ENCODE results near the gene TEAD4.
A peak's percentile ranks its signal among the peaks of the same experiment; 100 is the strongest.

Gene TEAD4

GRCh38 chr12:2959192-2959504 lies at the start of gene TEAD4:
Gene TEAD4 (plus strand): TSS chr12:2959397.
- DNase-seq, result no peak

DNA sequence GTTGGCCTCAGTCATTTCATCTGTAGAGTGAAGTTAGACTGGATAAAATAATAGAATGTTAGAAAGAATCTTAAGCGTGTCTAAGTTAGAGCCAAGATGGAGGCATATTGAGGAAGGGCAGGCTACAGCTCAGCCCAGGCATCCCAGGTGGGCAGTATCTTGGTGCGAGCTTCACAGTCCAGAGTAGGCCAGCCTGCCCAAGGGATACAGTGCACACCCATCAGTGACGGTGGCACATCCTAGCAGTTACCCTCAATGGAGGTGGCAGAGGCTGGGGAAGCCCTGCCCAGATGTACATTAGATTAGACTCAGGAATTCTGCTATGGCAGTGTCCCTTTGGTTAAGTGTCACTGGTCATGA lies 47.0 kb upstream of the TEAD4 start:
- no peak for DNase-seq

- no peak for DNase-seq
Observed at GRCh38 chr12:2919249-2919648, 39.9 kb upstream of the TEAD4 start.

DNA sequence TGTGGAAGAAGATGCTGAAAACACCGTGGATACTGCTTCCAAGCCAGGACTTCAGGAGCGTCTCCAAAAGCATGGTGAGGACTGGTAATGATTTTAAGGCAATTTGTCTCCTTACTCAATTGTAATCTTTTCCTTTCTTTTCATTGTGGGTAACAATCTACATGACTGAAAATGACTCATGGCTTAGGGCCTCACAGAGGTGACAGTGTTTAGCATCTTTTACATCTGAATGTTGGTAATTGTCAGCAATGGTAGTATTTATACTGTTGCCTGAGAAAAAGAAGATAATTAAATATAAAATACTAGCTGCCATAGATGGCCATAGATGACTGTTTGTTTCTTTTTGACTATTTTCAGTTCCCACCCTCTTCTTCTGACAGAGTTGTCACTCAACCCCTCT lies 36.9 kb upstream of the TEAD4 start:
- DNase-seq, result no peak

- DNase-seq, result no peak
Observed at GRCh38 chr12:2923057-2923456, 36.1 kb upstream of the TEAD4 start.

GRCh38 chr12:2924019-2924418 lies 35.2 kb upstream of the TEAD4 start:
- DNase-seq, result no peak

GRCh38 chr12:2925322-2925995 lies 33.7 kb upstream of the TEAD4 start:
- no peak for DNase-seq

DNA sequence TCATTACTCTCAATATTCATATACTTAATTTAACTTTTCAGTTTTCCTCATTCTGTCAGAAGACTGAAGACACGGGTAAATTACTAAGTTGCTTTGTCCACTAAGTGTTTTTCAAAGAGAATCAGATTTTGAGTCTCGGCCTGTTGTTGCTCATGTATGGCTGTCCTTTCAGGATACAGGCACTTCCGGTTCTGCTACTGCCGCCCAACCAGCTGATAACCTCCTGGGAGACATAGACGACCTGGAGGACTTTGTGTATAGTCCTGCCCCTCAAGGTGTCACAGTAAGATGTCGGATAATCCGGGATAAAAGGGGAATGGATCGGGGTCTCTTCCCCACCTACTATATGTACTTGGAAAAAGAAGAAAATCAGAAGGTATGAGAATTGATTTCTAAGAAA lies 28.3 kb upstream of the TEAD4 start:
- no peak for DNase-seq

GRCh38 chr12:2933586-2933985 lies 25.6 kb upstream of the TEAD4 start:
- no peak for DNase-seq

DNA sequence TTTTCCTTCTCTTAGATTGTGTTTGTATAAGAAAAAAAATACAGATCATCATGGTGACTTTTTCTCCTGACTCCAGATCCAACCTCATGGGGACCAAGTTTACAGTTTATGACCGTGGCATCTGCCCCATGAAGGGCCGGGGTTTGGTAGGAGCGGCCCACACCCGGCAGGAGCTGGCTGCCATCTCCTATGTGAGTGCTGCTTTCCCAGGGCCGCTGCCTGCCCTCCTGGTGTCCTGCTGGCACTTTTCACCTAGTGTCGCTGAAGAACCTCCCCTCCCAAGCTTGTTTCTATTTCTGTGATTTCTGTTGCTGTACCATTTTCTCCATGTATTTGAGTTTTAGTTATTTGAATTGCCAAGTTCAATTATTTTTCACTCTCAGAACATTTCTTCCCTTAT lies 24.8 kb upstream of the TEAD4 start:
- peak in 1 of 14 donors; percentile 64 for DNase-seq

GRCh38 chr12:2936301-2936700 lies 22.9 kb upstream of the TEAD4 start:
- no peak for DNase-seq

GRCh38 chr12:2937500-2937899 lies 21.7 kb upstream of the TEAD4 start:
- DNase-seq, result no peak

- no peak for DNase-seq
Observed at GRCh38 chr12:2939191-2939590, 20.0 kb upstream of the TEAD4 start.

- DNase-seq, result peak in 1 of 14 donors; percentile 59
Observed at GRCh38 chr12:2940564-2940963, 18.6 kb upstream of the TEAD4 start.

DNA sequence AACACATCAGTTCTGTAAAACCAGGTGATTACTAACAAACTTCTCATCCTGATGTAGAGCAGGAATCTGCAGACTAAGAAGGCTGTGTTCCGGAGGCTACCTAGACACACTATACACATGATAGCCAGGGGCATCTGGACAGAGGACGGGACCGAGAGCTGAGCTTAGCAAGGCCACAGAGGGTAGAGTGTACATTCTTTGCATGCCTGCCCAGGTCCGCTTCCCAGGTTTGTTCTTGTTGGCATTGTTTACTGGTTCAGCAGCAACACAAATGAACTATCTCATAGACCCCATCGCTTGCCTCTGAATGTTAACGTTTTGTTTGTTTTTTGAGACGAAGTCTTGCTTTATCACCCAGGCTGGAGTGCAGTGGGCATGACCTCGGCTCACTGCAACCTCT lies 17.7 kb upstream of the TEAD4 start:
- no peak for DNase-seq

GRCh38 chr12:2944401-2945047 lies 14.7 kb upstream of the TEAD4 start:
- peak in 6 of 14 donors; percentile 7 to 90 (median 21) for DNase-seq

- no peak for DNase-seq
Observed at GRCh38 chr12:2949411-2949810, 9.8 kb upstream of the TEAD4 start.

- DNase-seq, result no peak
Observed at GRCh38 chr12:2955888-2956287, 3.3 kb upstream of the TEAD4 start.

GRCh38 chr12:2957816-2958431 lies 1.3 kb upstream of the TEAD4 start:
- DNase-seq, result no peak

- no peak for DNase-seq
Observed at GRCh38 chr12:2958432-2959191, 585 bp upstream of the TEAD4 start.

DNA sequence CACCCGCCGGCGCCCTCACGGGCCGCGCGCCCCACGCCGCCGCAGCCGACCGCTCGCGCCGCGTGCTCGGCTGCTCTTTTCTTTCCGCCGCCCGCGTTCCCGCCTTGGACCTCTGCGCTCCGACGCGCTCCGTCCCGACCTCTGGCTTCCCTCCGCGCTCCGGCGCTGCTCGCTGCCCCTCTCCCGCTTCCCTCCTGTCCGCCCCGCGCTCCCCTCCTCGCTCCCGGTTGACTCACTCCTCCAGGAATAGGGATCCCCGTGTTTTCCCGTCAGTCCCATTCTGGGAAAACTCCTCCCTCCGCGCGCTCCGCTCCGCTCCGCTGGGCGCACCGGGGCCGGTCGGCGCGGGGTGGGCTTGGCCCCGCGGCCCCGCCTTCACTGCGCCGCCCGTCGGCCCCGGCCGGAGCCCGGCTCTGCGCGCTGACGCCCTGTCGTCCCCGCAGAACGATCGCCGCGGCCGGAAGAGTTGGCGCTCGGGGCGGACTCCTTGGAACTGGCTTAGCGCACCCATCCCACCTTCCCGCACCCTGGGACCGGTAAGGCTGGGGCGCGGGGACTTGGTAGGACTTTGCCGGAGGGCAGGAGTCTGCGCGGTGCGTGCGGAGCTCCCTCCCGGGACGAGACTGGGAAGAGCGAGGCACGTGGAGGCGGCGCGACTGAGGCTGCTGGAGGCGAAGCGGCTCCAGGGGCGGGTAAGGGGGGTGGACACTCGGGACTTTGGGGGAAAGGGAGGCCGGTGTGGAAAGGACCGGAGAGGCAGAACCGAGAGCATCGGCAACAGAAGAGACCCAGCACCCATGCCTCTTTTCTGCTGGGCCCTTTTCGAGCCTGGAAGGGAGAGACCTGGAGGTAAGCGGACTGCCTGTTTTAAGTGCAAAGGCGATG lies 550 bp downstream of the TEAD4 start:
- DNase-seq, result peak in 2 of 14 donors; percentile 38 to 45

DNA sequence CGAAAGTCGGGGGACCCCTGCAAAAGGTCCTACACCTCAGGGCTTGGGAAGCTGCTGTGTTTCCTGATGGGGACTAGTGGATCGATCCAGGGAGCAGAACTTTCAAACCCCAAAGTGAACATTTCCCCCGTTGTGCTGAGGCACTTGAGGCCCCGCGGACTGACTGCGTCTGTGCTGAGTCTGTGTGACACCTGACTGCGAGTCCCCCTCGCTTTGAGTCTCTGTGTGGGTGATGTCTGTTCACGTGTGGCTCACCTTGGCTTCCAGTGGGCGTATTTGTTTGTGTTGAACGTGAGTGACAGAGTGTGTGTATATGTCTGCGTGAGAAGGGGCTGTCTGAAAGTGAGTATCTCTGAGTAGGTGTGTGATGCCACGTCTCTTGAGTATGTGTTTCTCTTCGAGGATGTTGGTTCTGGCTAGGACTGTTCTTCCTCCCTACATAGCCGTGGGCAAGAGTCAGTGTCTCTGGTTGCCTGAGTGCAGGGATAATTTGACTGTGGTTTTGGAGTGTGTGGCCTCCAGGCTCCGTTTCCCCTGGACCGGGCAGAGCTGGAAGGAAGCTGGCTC lies 1.3 kb downstream of the TEAD4 start:
- no peak for DNase-seq
